Tibial artery (tissue), 4 donors: ENCODE results near the gene DDX56.

Experiments used
- DNase-seq, 2 donors: peaks; one replicate each; pipeline ENCODE4 v3.0.0-alpha.2; 2019
- H3K27ac ChIP-seq, 2 donors: fragments of 200-600 bp; sonication (generic) in 1 of 2; 1 replicate in 1 of 2; 2 replicates in 1 of 2; pipeline ENCODE4 v1.5.1; 2018 to 2019; ENCODE audit warnings: mild to moderate bottlenecking in 1 of 2
- H3K27me3 ChIP-seq, 2 donors: fragments of 200-600 bp; sonication (generic) in 1 of 2; one replicate each; pipeline versions ENCODE4 v1.5.1 to v1.6.0; 2016 to 2019
- H3K36me3 ChIP-seq, 3 donors: fragments of 200-600 bp; sonication (generic) in 2 of 3; one replicate each; pipeline ENCODE4 v1.5.1; 2016 to 2019; ENCODE audit warnings: mild to moderate bottlenecking in 2 of 3
- H3K4me1 ChIP-seq, 4 donors: fragments of 200-600 bp; sonication (generic) in 2 of 4; 1 replicate in 3 of 4; 2 replicates in 1 of 4; pipeline ENCODE4 v1.5.1; 2016 to 2019
- H3K4me3 ChIP-seq, 2 donors: fragments of 200-600 bp; sonication (generic) in 1 of 2; 1 replicate in 1 of 2; 2 replicates in 1 of 2; pipeline ENCODE4 v1.5.1; 2018 to 2019; ENCODE audit warnings: mild to moderate bottlenecking in 2 of 2
- H3K9me3 ChIP-seq, 3 donors: fragments of 200-600 bp; sonication (generic) in 1 of 3; one replicate each; pipeline ENCODE4 v1.5.1; 2016 to 2019
- CTCF ChIP-seq, 2 experiments: fragments of 200-600 bp in 1 of 2; fragments of 450-650 bp in 1 of 2; IDR thresholded peaks; one replicate each; pipeline ENCODE4 v1.5.1; 2017 to 2019; ENCODE audit warnings: antibody characterized with exemption in 2 of 2, mild to moderate bottlenecking in 1 of 2, moderate library complexity in 1 of 2
- intact Hi-C: fragments of 100-400 bp; cut with DNase I; formaldehyde crosslinking; loops from one replicate; pipeline ENCODE4 v1.15.0; 2023; ENCODE audit warnings: low total_unique reads

The DDX56 gene

GRCh38 chr7:44618045-44618444, 44.3 kb upstream of the DDX56 start:
- no peak for TF ChIP-seq CTCF (IDR thresholded peaks at IDR 0.05)
- Histone ChIP-seq H3K27me3 (no peaks in the 10 kb centered on the region), H3K9me3 (no peaks in the 10 kb centered on the region), H3K36me3 (peaks cover 0 to 5% (median 0%) of the 10 kb centered on the region in 3 donors), H3K4me3 (no peak overlapping the region), H3K4me1 (peaks cover 0 to 13% (median 5%) of the 10 kb centered on the region in 4 donors), H3K27ac (no peak overlapping the region)
- no peak for DNase-seq
- intact Hi-C loops, result no loop called here

- Histone ChIP-seq H3K4me1 (peaks cover 0 to 10% (median 4%) of the 10 kb centered on the region in 4 donors), H3K27me3 (no peaks in the 10 kb centered on the region), H3K27ac (no peak overlapping the region), H3K4me3 (no peak overlapping the region), H3K9me3 (no peaks in the 10 kb centered on the region), H3K36me3 (peaks cover 0 to 5% (median 0%) of the 10 kb centered on the region in 3 donors)
- no peak for TF ChIP-seq CTCF (IDR thresholded peaks at IDR 0.05)
- DNase-seq, result no peak
- intact Hi-C loops, result no loop called here
Measured at GRCh38 chr7:44617225-44617890, 43.6 kb upstream of the DDX56 start.

GRCh38 chr7:44616545-44616944, 42.8 kb upstream of the DDX56 start:
- no peaks in the 10 kb centered on the region for H3K9me3 ChIP-seq
- TF ChIP-seq CTCF (IDR thresholded peaks at IDR 0.05), result no peak
- DNase-seq, result no peak
- intact Hi-C loops, result no loop called here
- H3K4me3 ChIP-seq, result no peak overlapping the region
- peaks cover 0 to 5% (median 0%) of the 10 kb centered on the region in 3 donors for H3K36me3 ChIP-seq
- H3K27ac ChIP-seq, result no peak overlapping the region
- H3K27me3 ChIP-seq, result no peaks in the 10 kb centered on the region
- peaks cover 0 to 10% (median 4%) of the 10 kb centered on the region in 4 donors for H3K4me1 ChIP-seq

- TF ChIP-seq CTCF (IDR thresholded peaks at IDR 0.05), result no peak
- H3K27ac ChIP-seq, result no peak overlapping the region
Measured at GRCh38 chr7:44615793-44616192, 42.1 kb upstream of the DDX56 start.

GRCh38 chr7:44615149-44615611, 41.5 kb upstream of the DDX56 start:
- Histone ChIP-seq H3K9me3 (no peaks in the 10 kb centered on the region), H3K4me3 (no peak overlapping the region), H3K4me1 (peaks cover 0 to 10% (median 4%) of the 10 kb centered on the region in 4 donors), H3K27ac (no peak overlapping the region), H3K36me3 (peaks cover 0 to 5% (median 0%) of the 10 kb centered on the region in 3 donors), H3K27me3 (no peaks in the 10 kb centered on the region)
- intact Hi-C loops, result no loop called here
- TF ChIP-seq CTCF (IDR thresholded peaks at IDR 0.05), result no peak
- DNase-seq, result peak; percentile 74 to 76

More at GRCh38 chr7:44615793-44616192, 42.1 kb upstream of the DDX56 start:
- DNase-seq, result no peak
- Histone ChIP-seq H3K4me3 (no peak overlapping the region), H3K4me1 (peaks cover 0 to 10% (median 4%) of the 10 kb centered on the region in 4 donors), H3K9me3 (no peaks in the 10 kb centered on the region), H3K27me3 (no peaks in the 10 kb centered on the region), H3K36me3 (peaks cover 0 to 5% (median 0%) of the 10 kb centered on the region in 3 donors)
- intact Hi-C loops, result no loop called here
